Measurements from ENCODE around the gene NFIC. TPM values are rescaled to one million over a fixed set of nuclear protein-coding genes. Genes with fewer than 3 reads are reported as not detected.
"Not testable (repeated sequence)": the region's sequence is repeated elsewhere in the genome, so short reads cannot be mapped to it uniquely, and the experiment has no call there.

The NFIC gene
- total and polyA plus RNA-seq, 3 donors from 2014 or later: 56.5 to 127 (median 113) TPM

DNA sequence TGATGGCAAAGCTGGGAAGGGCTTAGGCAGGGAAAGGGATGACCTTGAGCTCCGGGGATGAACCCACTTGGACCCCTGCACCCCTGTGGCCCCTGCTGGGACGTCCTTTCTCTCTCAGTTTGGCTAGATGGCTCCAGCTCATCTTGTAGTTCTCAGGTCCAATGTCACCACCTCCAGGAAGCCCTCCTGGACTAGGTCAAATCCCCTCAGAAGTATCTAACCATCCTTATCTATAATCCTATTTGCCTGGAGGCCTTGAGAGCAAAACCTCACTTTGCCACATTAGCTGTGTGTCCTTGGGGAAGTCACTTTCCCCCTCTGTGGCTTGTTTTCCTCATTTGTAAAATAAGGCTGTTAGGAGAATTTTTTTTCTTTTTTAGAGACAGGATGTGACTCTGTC is 42.7 kb upstream of the NFIC start:
- no peaks in the 10 kb centered on the region for H3K36me3 ChIP-seq (ENCODE audit: low read depth, missing control alignments)
- 33 to 41% methylated on average over 1 to 2 of the region's 2 CpGs for WGBS, 2 donors
- no peaks in the 10 kb centered on the region for H3K9me3 ChIP-seq
- TF ChIP-seq, protein P1, sequence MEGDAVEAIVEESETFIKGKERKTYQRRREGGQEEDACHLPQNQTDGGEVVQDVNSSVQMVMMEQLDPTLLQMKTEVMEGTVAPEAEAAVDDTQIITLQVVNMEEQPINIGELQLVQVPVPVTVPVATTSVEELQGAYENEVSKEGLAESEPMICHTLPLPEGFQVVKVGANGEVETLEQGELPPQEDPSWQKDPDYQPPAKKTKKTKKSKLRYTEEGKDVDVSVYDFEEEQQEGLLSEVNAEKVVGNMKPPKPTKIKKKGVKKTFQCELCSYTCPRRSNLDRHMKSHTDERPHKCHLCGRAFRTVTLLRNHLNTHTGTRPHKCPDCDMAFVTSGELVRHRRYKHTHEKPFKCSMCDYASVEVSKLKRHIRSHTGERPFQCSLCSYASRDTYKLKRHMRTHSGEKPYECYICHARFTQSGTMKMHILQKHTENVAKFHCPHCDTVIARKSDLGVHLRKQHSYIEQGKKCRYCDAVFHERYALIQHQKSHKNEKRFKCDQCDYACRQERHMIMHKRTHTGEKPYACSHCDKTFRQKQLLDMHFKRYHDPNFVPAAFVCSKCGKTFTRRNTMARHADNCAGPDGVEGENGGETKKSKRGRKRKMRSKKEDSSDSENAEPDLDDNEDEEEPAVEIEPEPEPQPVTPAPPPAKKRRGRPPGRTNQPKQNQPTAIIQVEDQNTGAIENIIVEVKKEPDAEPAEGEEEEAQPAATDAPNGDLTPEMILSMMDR (IDR thresholded peaks at IDR 0.05): no peak
- TF ChIP-seq POLR2A (IDR thresholded peaks at IDR 0.05): no peak
- H3K4me3 ChIP-seq: no peak overlapping the region
- intact Hi-C loops (cut with DNase I; ENCODE audit: low total_unique reads): loop anchor here (5.0 kb wide), 1 partner anchor 149 kb away; no protein-coding TSS in a partner anchor
- H3K4me1 ChIP-seq: no peaks in the 10 kb centered on the region
- no peak for DNase-seq
- H3K27ac ChIP-seq: no peak overlapping the region
- no peaks in the 10 kb centered on the region for H3K27me3 ChIP-seq

DNA sequence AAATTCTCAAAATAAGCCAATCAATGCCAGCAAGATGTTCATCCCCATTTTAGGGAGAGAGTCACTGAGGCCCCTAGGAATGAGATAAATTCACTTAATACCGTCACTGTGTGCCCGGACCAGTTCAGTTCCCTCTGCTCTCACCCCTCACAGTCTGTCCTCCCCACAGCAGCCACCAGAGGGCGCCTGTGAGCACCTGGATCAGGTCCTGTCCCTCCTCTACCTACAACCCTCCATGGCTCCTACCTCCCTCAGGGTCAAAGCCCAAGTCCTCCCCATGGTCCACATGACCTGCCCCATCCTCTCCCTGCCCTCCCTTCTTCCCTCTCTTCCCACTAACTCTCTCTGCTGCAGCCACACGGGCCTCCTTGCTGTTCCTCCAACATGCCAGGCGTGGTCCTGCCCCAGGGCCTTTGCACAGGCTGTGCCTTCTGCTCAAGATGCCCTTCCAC is 42.0 kb upstream of the NFIC start:
- DNase-seq: peak; percentile 57

DNA sequence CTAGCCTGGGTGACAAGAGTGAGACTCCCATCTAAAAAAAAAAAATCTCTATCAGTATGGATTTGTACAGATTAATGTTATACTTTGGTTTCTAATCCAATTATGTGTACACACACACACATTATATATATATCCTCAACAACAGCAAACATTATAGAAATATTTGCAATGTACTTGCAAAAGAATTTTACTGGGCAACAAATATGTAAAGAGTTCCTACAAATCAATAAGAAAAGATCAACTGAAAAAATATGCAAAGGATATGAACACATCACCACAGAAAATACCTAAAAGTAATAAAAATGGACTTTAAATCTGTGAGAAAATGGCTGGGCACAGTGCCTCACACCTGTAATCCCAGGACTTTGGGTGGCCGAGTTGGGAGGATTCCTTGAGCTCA is 40.9 kb upstream of the NFIC start:
- intact Hi-C loops (cut with DNase I; ENCODE audit: low total_unique reads): no loop called here
- Histone ChIP-seq H3K4me3 (no peak overlapping the region), H3K27ac (no peak overlapping the region), H3K9me3 (no peaks in the 10 kb centered on the region), H3K27me3 (no peaks in the 10 kb centered on the region), H3K4me1 (no peaks in the 10 kb centered on the region), H3K36me3 (ENCODE audit: low read depth, missing control alignments) (no peaks in the 10 kb centered on the region)
- WGBS, 2 donors: 85 to 100% methylated on average over 1 of the region's 1 CpG
- TF ChIP-seq, protein P1 (IDR thresholded peaks at IDR 0.05): no peak
- no peak for TF ChIP-seq POLR2A (IDR thresholded peaks at IDR 0.05)
- DNase-seq: no peak

More for the DNA sequence above, 42.0 kb upstream of the NFIC start:
- no peak overlapping the region for H3K4me3 ChIP-seq
- 43 to 45% methylated on average over 5 of the region's 5 CpGs for WGBS, 2 donors
- no peak overlapping the region for H3K27ac ChIP-seq
- H3K36me3 ChIP-seq (ENCODE audit: low read depth, missing control alignments): no peaks in the 10 kb centered on the region
- H3K9me3 ChIP-seq: no peaks in the 10 kb centered on the region
- H3K27me3 ChIP-seq: no peaks in the 10 kb centered on the region
- TF ChIP-seq, protein P1 (IDR thresholded peaks at IDR 0.05): peak; percentile 36 to 83 (median 61)
- no peak for TF ChIP-seq POLR2A (IDR thresholded peaks at IDR 0.05)
- intact Hi-C loops (cut with DNase I; ENCODE audit: low total_unique reads): loop anchor here (5.0 kb wide), 1 partner anchor 148 kb away; no protein-coding TSS in a partner anchor
- H3K4me1 ChIP-seq: no peaks in the 10 kb centered on the region

DNA sequence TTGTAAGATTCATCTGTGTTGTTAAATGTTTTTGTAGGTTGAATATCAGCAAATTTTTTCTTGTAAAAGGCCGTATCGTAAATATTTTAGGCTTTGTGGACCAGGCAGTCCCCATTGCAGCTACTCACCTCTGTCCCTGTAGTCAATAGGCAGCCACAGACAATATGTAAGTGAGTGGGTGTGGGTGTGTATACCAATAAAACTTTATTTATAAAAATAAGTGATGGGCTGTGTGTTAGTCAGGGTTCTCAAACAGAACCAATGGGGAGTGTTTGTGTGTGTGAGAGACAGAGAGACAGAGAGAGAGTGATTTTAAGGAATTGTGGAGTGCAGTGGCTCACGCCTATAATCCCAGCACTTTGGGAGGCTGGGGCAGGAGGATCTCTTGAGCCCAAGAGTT is 37.6 kb upstream of the NFIC start:
- no peaks in the 10 kb centered on the region for H3K36me3 ChIP-seq (ENCODE audit: low read depth, missing control alignments)
- 94 to 97% methylated on average over 3 of the region's 3 CpGs for WGBS, 2 donors
- TF ChIP-seq, protein P1 (IDR thresholded peaks at IDR 0.05): no peak
- no peak for TF ChIP-seq POLR2A (IDR thresholded peaks at IDR 0.05)
- intact Hi-C loops (cut with DNase I; ENCODE audit: low total_unique reads): no loop called here
- no peak overlapping the region for H3K4me3 ChIP-seq
- H3K9me3 ChIP-seq: no peaks in the 10 kb centered on the region
- no peaks in the 10 kb centered on the region for H3K4me1 ChIP-seq
- DNase-seq: no peak
- no peak overlapping the region for H3K27ac ChIP-seq
- no peaks in the 10 kb centered on the region for H3K27me3 ChIP-seq

DNA sequence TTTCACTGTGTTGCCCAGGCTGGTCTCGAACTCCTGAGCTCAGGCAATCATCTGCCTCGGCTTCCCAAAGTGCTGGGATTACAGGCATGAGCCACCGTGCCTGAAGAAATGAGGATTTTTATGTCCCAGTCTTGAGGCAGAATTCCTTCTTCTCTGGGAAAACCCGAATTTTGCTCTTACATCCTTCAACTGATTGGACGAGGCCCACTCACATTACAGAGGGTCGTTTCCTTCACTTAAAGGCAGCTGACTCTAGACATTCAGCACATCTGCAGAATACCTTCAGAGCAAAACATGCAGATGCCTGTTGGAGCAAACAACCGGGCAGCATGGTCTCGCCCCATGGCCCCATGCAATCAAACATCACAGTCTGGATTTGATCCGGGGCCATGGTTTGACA is 36.3 kb upstream of the NFIC start:
- Histone ChIP-seq H3K4me3 (no peak overlapping the region), H3K27me3 (no peaks in the 10 kb centered on the region), H3K36me3 (ENCODE audit: low read depth, missing control alignments) (no peaks in the 10 kb centered on the region), H3K9me3 (no peaks in the 10 kb centered on the region), H3K27ac (no peak overlapping the region), H3K4me1 (peaks cover under 1% of the 10 kb centered on the region)
- TF ChIP-seq, protein P1 (IDR thresholded peaks at IDR 0.05): no peak
- TF ChIP-seq POLR2A (IDR thresholded peaks at IDR 0.05): no peak
- intact Hi-C loops (cut with DNase I; ENCODE audit: low total_unique reads): loop anchor here (10.0 kb wide), 1 partner anchor 105 kb away; no protein-coding TSS in a partner anchor
- 87 to 92% methylated on average over 9 of the region's 9 CpGs for WGBS, 2 donors
- no peak for DNase-seq

DNA sequence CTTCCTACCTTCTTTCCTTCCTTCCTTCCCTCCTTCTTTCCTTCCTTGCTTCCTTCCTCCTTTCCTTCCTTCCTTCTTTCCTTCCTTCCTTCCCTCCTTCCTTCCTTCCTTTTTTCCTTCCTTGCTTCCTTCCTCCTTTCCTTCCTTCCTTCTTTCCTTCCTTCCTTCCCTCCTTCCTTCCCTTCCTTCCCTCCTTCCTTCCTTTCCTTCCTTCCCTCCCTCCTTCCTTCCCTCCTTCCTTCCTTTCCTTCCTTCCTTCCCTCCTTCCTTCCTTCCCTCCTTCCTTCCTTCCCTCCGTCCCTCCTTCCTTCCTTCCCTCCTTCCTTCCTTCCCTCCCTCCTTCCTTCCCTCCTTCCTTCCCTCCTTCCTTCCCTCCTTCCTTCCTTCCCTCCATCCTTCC is 34.2 kb upstream of the NFIC start:
- H3K9me3 ChIP-seq; H3K4me3 ChIP-seq; H3K36me3 ChIP-seq (ENCODE audit: low read depth, missing control alignments); H3K27me3 ChIP-seq; H3K27ac ChIP-seq; DNase-seq: not testable (repeated sequence)
- intact Hi-C loops (cut with DNase I; ENCODE audit: low total_unique reads): loop anchor here (10.0 kb wide), 1 partner anchor 103 kb away; no protein-coding TSS in a partner anchor
- WGBS, 2 donors: 86% methylated on average over 1 of the region's 1 CpG; no CpG with 5 or more reads in 1 of the 2 donors
- H3K4me1 ChIP-seq: peaks cover 22% of the 10 kb centered on the region
